IMR-90 (cell line): ENCODE data around the gene AMN. TPM values are rescaled to one million over a fixed set of nuclear protein-coding genes. Genes with fewer than 3 reads are reported as not detected.
A peak's percentile ranks its signal among the peaks of the same experiment; 100 is the strongest.

Experiments
- ATAC-seq: fragments of 200-7000 bp; cut with Tn5 transposase; 2 replicates; pipeline ENCODE4 v1.9.1; 2020; ENCODE audit warnings: low read depth, mild to moderate bottlenecking, moderate library complexity
- BruUV-seq: library from RNA; stranded (reverse); fragments of 400-500 nt; replicated peaks from 2 replicates; lab custom pipeline; 2021; lab: Mats Ljungman, UMichigan
- CTCF ChIA-PET: fragments of 300-600 bp; formaldehyde crosslinking; extraction: SDS; loops from one replicate; lab custom pipeline; 2021; ENCODE audit warnings: antibody characterized with exemption; lab: Yijun Ruan, JAX
- POLR2A ChIA-PET: fragments of 300-600 bp; sonication (Branson Sonifier 250); formaldehyde crosslinking; loops from one replicate; lab custom pipeline; 2022; ENCODE audit warnings: antibody characterized with exemption; ENCODE audit not compliant: unreplicated experiment; lab: Charles Lee
- DNase-seq: peaks from one replicate; pipeline ENCODE4 v3.0.0; 2013
- H2AFZ ChIP-seq: replicated peaks from 2 replicates; pipeline ENCODE3; 2013; ENCODE audit warnings: low read length, mild to moderate bottlenecking; ENCODE audit not compliant: poor library complexity
- H2AK5ac ChIP-seq: 2 replicates; pipeline ENCODE4 v1.6.1; 2013; ENCODE audit warnings: low read depth, low read length, inconsistent platforms
- H2AK9ac ChIP-seq: replicated peaks from 2 replicates; pipeline ENCODE3; 2013; ENCODE audit warnings: mild to moderate bottlenecking, low read depth, low read length, moderate library complexity; ENCODE audit not compliant: poor library complexity
- H2BK120ac ChIP-seq: 2 replicates; pipeline ENCODE4 v1.6.1; 2013; ENCODE audit warnings: low read depth, low read length, inconsistent platforms
- H2BK15ac ChIP-seq: 3 replicates; pipeline ENCODE4 v1.6.1; 2013; ENCODE audit warnings: low read depth, low read length, inconsistent platforms
- H2BK20ac ChIP-seq: 2 replicates; pipeline ENCODE4 v1.6.1; 2013; ENCODE audit warnings: low read depth, mild to moderate bottlenecking, inconsistent platforms, low read length, moderate library complexity
- H2BK5ac ChIP-seq: 2 replicates; pipeline ENCODE4 v1.6.1; 2013; ENCODE audit warnings: mild to moderate bottlenecking, low read depth, low read length, inconsistent platforms; ENCODE audit not compliant: poor library complexity, severe bottlenecking
- H3K14ac ChIP-seq: replicated peaks from 2 replicates; pipeline ENCODE4 v1.6.1; 2013; ENCODE audit warnings: low read depth, low read length, inconsistent platforms
- H3K18ac ChIP-seq: 2 replicates; pipeline ENCODE4 v1.6.1; 2013; ENCODE audit warnings: low read depth, low read length, control low read depth
- H3K23ac ChIP-seq: 2 replicates; pipeline ENCODE4 v1.6.1; 2013; ENCODE audit warnings: low read depth, low read length, inconsistent platforms
- H3K27ac ChIP-seq: 2 replicates; pipeline ENCODE4 v1.5.1; 2013; ENCODE audit warnings: mild to moderate bottlenecking, control low read depth, low read length; ENCODE audit not compliant: insufficient read depth
- H3K27me3 ChIP-seq: 2 replicates; pipeline ENCODE4 v1.6.1; 2013; ENCODE audit warnings: low read length; ENCODE audit not compliant: control insufficient read depth, insufficient read depth
- H3K36me3 ChIP-seq: 2 replicates; pipeline ENCODE4 v1.6.1; 2013; ENCODE audit warnings: low read length, mixed read lengths; ENCODE audit not compliant: control insufficient read depth, insufficient read depth
- H3K4ac ChIP-seq: 2 replicates; pipeline ENCODE4 v1.6.1; 2013; ENCODE audit warnings: low read depth, low read length, inconsistent platforms
- H3K4me1 ChIP-seq: 2 replicates; pipeline ENCODE4 v1.6.1; 2013; ENCODE audit warnings: low read length, mixed read lengths; ENCODE audit not compliant: control insufficient read depth, insufficient read depth
- H3K4me2 ChIP-seq: 2 replicates; pipeline ENCODE4 v1.6.1; 2013; ENCODE audit warnings: low read depth, mild to moderate bottlenecking, control low read depth, low read length, moderate library complexity
- H3K4me3 ChIP-seq: 2 replicates; pipeline ENCODE4 v1.5.1; 2013; ENCODE audit warnings: low read depth, mild to moderate bottlenecking, control low read depth, low read length, moderate library complexity; ENCODE audit not compliant: insufficient read depth
- H3K56ac ChIP-seq: 2 replicates; pipeline ENCODE4 v1.6.1; 2013; ENCODE audit warnings: low read length, inconsistent platforms; ENCODE audit not compliant: insufficient read depth; ENCODE audit errors: extremely low read depth
- H3K79me1 ChIP-seq, 2 experiments: 2 replicates each; pipeline ENCODE4 v1.6.1; 2013; ENCODE audit warnings: low read length in 2 of 2, inconsistent platforms in 1 of 2, low read depth in 1 of 2
- H3K9ac ChIP-seq: 2 replicates; pipeline ENCODE4 v1.6.1; 2013; ENCODE audit warnings: low read depth, low read length, control low read depth
- H3K9me1 ChIP-seq: 2 replicates; pipeline ENCODE4 v1.6.1; 2013; ENCODE audit warnings: low read length, inconsistent platforms; ENCODE audit not compliant: insufficient read depth
- H3K9me3 ChIP-seq: 2 replicates; pipeline ENCODE4 v1.6.1; 2013; ENCODE audit warnings: low read length; ENCODE audit not compliant: control insufficient read depth, insufficient read depth
- H4K20me1 ChIP-seq: 2 replicates; pipeline ENCODE4 v1.6.1; 2013; ENCODE audit warnings: low read length, inconsistent platforms; ENCODE audit not compliant: insufficient read depth
- H4K5ac ChIP-seq: 2 replicates; pipeline ENCODE4 v1.6.1; 2013; ENCODE audit warnings: mild to moderate bottlenecking, low read depth, low read length, control low read depth
- H4K8ac ChIP-seq, 2 experiments: 2 replicates each; pipeline ENCODE4 v1.6.1; 2013; ENCODE audit warnings: low read depth in 2 of 2, low read length in 2 of 2, control low read depth in 1 of 2, inconsistent platforms in 1 of 2
- H4K91ac ChIP-seq: 2 replicates; pipeline ENCODE4 v1.6.1; 2013; ENCODE audit warnings: low read depth, low read length, inconsistent platforms; ENCODE audit not compliant: insufficient read depth
- MAZ ChIP-seq: IDR thresholded peaks from 2 replicates; pipeline ENCODE4 v1.6.1; 2012; ENCODE audit warnings: low read depth, mild to moderate bottlenecking, low read length, improper control_type of control experiment, moderate library complexity, borderline replicate concordance
- SMC3 ChIP-seq: fragments of 150-350 bp; IDR thresholded peaks from 2 replicates; pipeline ENCODE4 v1.6.1; 2016; ENCODE audit warnings: low read depth, mild to moderate bottlenecking, antibody characterized with exemption, low read length, moderate library complexity
- WGBS, 2 experiments: methylation state at CpG; one replicate each; pipeline versions ENCODE4 v1.1.5 to v1.1.7; 2013; ENCODE audit warnings: missing lambda C conversion rate in 2 of 2; ENCODE audit not compliant: insufficient read length in 1 of 2; ENCODE audit errors: extremely low coverage in 2 of 2; 5-methylcytosine and 5-hydroxymethylcytosine counted together
- dilution Hi-C: fragments of 300-500 bp; cut with HindIII; formaldehyde crosslinking; loops from one replicate; pipeline ENCODE4 v1.14.3; 2018; ENCODE audit warnings: low sequenced_read_pairs; ENCODE audit not compliant: unreplicated experiment
- in situ Hi-C: fragments of 300-500 bp; cut with MboI; formaldehyde crosslinking; loops from 3 replicates; pipeline ENCODE4 v1.14.3; 2019; ENCODE audit warnings: low sequenced_read_pairs, inconsistent platforms, mixed read lengths
- intact Hi-C: fragments of 100-400 bp; cut with micrococcal nuclease; formaldehyde crosslinking; loops from 2 replicates; pipeline ENCODE4 v1.10.0; 2022
- polyA plus RNA-seq, 3 experiments: library from polyadenylated mRNA; depleted of rRNA; stranded (reverse); fragments of >200 nt; gene quantifications; 2 replicates each; pipeline ENCODE4 v1.2.3, GENCODE V29; 2012; ENCODE audit warnings: low replicate concordance in 1 of 3
- total RNA-seq: library from RNA; depleted of rRNA; stranded (reverse); fragments of >200 nt; gene quantifications from 2 replicates; pipeline ENCODE4 v1.2.3, GENCODE V29; 2012

Gene AMN
- total and polyA plus RNA-seq, 2 of the 4 experiments (the other 2 are of a cell fraction): under 0.01 to 0.24 TPM

DNA sequence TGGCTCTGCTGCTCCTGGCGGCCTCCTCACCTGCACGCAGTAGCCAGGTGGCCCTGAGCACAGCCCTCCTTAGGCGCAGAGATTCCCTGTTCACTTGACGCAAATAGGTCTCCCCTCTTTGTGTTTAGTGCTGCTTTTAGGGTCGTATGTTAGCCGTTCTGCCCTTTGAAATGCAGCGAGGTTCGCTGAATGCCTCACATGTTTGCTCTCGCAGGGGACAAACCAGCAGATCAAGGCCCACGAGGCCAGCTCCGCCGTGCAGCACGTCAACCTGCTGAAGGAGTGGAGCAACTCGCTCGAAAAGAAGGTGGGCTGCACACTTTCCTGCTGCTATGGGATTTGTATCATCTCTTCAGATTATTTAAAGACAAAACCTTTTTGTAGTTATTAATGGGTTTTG is 31.4 kb upstream of the AMN start:
- peak overlapping the region; percentile 43 for H2AK5ac ChIP-seq
- H3K9me3 ChIP-seq: no peaks in the 10 kb centered on the region
- H3K4me1 ChIP-seq: peaks cover 4% of the 10 kb centered on the region; the same call in 1 of the 2 replicates
- H3K4ac ChIP-seq: no peak overlapping the region
- H3K79me1 ChIP-seq: peaks cover 0 to 10% of the 10 kb centered on the region in 2 experiments; a peak in 1 of 4 replicates
- H3K14ac ChIP-seq: no peak overlapping the region
- H4K91ac ChIP-seq: no peak overlapping the region
- H3K27me3 ChIP-seq: no peaks in the 10 kb centered on the region
- H3K18ac ChIP-seq: no peak overlapping the region
- TF ChIP-seq MAZ (no peak), SMC3 (no peak)
- intact Hi-C loops (loop anchor here (5.0 kb wide), 1 partner anchor 94 kb away; no protein-coding TSS in a partner anchor), dilution Hi-C loops (no loop called here), in situ Hi-C loops (loop anchor here (10.0 kb wide), 1 partner anchor 106 kb away; no protein-coding TSS in a partner anchor)
- no peak overlapping the region for H2BK5ac ChIP-seq
- H3K27ac ChIP-seq: no peak overlapping the region
- H4K5ac ChIP-seq: no peak overlapping the region
- no peak overlapping the region for H2BK20ac ChIP-seq
- no peak overlapping the region for H2BK120ac ChIP-seq
- H3K56ac ChIP-seq: no peak overlapping the region
- H3K23ac ChIP-seq: no peak overlapping the region
- peaks cover 10% of the 10 kb centered on the region for H3K9me1 ChIP-seq
- H2AFZ ChIP-seq: no peak overlapping the region
- H3K4me2 ChIP-seq: no peak overlapping the region
- no peak overlapping the region for H2AK9ac ChIP-seq
- DNase-seq (no peak), ATAC-seq (no peak)
- H4K20me1 ChIP-seq: peaks cover 14% of the 10 kb centered on the region; the same call in 1 of the 2 replicates
- H3K4me3 ChIP-seq: no peak overlapping the region
- ChIA-PET POLR2A (no interaction called here), CTCF (no interaction called here)
- H2BK15ac ChIP-seq: no peak overlapping the region
- H4K8ac ChIP-seq: no peak overlapping the region
- peaks cover 17% of the 10 kb centered on the region for H3K36me3 ChIP-seq
- H3K9ac ChIP-seq: no peak overlapping the region
- BruUV-seq: no TSS peak
- WGBS, 2 experiments: 80% methylated on average over 6 of the region's 15 CpGs; no CpG with 5 or more reads in 1 of the 2 experiments
